ENCODE data around the gene ZBTB9.

ZBTB9 gene

DNA sequence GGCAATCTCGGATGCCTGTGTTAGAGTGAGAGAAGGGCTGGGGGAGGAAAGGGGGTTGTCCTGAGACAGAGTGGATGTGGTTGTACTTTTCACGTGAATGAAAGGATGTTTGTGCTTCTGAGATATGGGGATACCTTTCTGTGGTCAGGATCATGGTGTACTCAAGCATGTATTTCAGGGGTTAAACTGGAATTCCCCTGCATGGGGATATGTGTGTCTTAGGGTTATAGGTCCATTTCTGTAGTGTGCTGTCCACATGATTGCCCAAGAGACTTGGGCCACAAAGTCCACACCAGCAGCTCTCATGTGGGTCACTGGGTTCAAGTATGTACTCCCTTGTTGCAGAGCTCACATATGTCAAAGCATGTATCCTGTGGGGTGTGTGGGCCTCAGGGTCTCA lies 24.0 kb upstream of the ZBTB9 start:
- Histone ChIP-seq H3K4me1 (ENCODE audit: low read depth, poor library complexity, severe bottlenecking) (peaks cover 34% of the 10 kb centered on the region), H3K4me2 (peak overlapping the region; percentile 11; the same call in 1 of the 2 replicates), H3K79me2 (ENCODE audit: insufficient read depth, low read depth) (no peaks in the 10 kb centered on the region), H3K27ac (no peak overlapping the region), H3K4me3 (IDR thresholded peaks at IDR 0.05; ENCODE audit: insufficient read depth, low read depth, low read length) (no peak overlapping the region), H2AFZ (ENCODE audit: low read depth) (no peak overlapping the region), H3K36me3 (ENCODE audit: insufficient read depth) (no peaks in the 10 kb centered on the region), H3K27me3 (ENCODE audit: insufficient read depth, low read depth) (no peaks in the 10 kb centered on the region), H3K9ac (no peak overlapping the region), H4K20me1 (ENCODE audit: insufficient read depth) (no peaks in the 10 kb centered on the region)
- TF ChIP-seq, protein P1, sequence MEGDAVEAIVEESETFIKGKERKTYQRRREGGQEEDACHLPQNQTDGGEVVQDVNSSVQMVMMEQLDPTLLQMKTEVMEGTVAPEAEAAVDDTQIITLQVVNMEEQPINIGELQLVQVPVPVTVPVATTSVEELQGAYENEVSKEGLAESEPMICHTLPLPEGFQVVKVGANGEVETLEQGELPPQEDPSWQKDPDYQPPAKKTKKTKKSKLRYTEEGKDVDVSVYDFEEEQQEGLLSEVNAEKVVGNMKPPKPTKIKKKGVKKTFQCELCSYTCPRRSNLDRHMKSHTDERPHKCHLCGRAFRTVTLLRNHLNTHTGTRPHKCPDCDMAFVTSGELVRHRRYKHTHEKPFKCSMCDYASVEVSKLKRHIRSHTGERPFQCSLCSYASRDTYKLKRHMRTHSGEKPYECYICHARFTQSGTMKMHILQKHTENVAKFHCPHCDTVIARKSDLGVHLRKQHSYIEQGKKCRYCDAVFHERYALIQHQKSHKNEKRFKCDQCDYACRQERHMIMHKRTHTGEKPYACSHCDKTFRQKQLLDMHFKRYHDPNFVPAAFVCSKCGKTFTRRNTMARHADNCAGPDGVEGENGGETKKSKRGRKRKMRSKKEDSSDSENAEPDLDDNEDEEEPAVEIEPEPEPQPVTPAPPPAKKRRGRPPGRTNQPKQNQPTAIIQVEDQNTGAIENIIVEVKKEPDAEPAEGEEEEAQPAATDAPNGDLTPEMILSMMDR (conservative IDR thresholded peaks at IDR 0.05; ENCODE audit: low read depth, low read length), result no peak

DNA sequence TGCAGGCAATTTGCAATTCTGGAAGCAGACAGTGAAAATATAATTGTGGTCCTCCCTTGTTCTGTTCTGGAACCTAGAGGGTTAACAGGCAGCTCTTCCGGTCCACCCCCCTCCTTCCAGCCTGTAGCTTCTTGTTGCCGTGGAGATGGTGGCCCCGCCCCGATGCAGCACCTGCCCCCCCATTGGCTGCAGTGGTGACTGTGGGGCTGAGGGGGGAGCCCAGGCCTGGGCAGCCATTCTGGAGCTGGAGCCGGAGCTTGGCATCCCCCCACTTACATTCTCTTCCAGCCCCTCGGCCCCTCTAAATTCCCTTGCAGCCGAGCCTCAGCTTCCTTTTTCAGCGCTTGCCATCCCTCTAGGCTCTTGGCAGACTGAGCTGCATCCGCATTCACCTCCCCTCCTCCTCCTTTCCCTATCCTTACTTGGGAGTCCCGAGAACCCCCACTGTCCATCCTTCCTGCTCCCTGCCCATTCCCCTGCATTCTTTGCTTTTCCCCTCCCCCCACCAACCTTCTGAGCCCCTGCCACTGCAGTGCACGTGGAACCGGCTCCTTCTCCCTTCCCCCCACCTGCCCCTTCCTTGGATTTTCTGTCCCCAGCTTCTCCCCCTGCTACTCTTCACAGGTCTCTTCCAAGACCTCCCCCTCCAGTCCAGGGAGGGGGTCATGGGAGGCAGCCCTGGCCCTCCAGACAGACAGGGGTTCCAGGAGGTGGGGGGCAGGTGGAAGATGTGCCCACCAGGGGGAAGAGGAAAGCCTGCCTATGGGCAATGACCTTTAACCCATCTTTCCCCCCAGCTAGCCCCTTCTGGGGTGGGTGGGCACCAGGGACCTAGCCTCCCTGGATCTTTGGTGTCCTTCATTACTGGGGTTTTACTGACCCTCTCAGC lies 23.1 kb upstream of the ZBTB9 start:
- H3K4me2 ChIP-seq, result peak overlapping the region; percentile 11; the same call in 1 of the 2 replicates
- H3K36me3 ChIP-seq (ENCODE audit: insufficient read depth), result no peaks in the 10 kb centered on the region
- H3K27me3 ChIP-seq (ENCODE audit: insufficient read depth, low read depth), result no peaks in the 10 kb centered on the region
- TF ChIP-seq, protein P1 (conservative IDR thresholded peaks at IDR 0.05; ENCODE audit: low read depth, low read length), result no peak
- H3K27ac ChIP-seq, result no peak overlapping the region
- H4K20me1 ChIP-seq (ENCODE audit: insufficient read depth), result no peaks in the 10 kb centered on the region
- H2AFZ ChIP-seq (ENCODE audit: low read depth), result no peak overlapping the region
- no peak overlapping the region for H3K9ac ChIP-seq
- peaks cover 34% of the 10 kb centered on the region for H3K4me1 ChIP-seq (ENCODE audit: low read depth, poor library complexity, severe bottlenecking)
- H3K79me2 ChIP-seq (ENCODE audit: insufficient read depth, low read depth), result no peaks in the 10 kb centered on the region
- H3K4me3 ChIP-seq (IDR thresholded peaks at IDR 0.05; ENCODE audit: insufficient read depth, low read depth, low read length), result no peak overlapping the region

DNA sequence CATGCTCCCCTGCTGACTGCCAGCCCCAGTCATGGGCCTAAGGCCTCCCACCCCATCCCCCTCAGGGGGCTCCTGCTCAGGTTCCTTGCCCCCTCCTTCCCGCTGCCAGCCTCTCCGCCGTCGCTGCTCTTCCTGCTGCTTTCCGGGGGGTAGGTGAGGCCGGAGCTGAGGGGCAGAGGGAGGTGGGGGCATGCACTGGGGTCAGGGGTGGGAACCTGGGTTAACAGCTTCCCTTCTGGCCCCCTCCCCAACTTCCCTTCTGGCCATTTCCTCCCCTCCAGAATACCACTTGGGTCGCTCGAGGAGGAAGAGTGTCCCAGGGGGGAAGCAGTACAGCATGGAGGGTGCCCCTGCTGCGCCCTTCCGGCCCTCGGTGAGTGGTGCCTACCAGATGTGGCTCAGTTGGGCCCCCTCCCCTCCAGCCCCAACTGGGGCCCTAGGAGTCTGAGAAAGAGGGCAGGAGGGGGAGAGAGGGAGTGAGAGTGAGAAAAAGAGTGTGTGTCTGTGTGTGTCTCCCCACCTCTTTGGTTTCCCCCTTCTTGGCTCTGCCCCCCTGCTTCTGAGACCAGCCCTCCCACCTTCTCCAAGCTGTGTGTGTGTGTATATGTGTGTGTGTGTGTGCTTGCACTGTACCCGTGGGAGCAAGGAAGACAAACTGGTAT lies 22.4 kb upstream of the ZBTB9 start:
- H3K27ac ChIP-seq, result no peak overlapping the region
- H3K4me2 ChIP-seq, result no peak overlapping the region
- H4K20me1 ChIP-seq (ENCODE audit: insufficient read depth), result no peaks in the 10 kb centered on the region
- H3K9ac ChIP-seq, result no peak overlapping the region
- H3K4me3 ChIP-seq (IDR thresholded peaks at IDR 0.05; ENCODE audit: insufficient read depth, low read depth, low read length), result no peak overlapping the region
- peaks cover 30% of the 10 kb centered on the region for H3K4me1 ChIP-seq (ENCODE audit: low read depth, poor library complexity, severe bottlenecking)
- no peaks in the 10 kb centered on the region for H3K27me3 ChIP-seq (ENCODE audit: insufficient read depth, low read depth)
- TF ChIP-seq, protein P1 (conservative IDR thresholded peaks at IDR 0.05; ENCODE audit: low read depth, low read length), result no peak
- no peaks in the 10 kb centered on the region for H3K36me3 ChIP-seq (ENCODE audit: insufficient read depth)
- no peak overlapping the region for H2AFZ ChIP-seq (ENCODE audit: low read depth)
- H3K79me2 ChIP-seq (ENCODE audit: insufficient read depth, low read depth), result no peaks in the 10 kb centered on the region

GRCh38 chr6:33432546-33432945 lies 21.8 kb upstream of the ZBTB9 start:
- Histone ChIP-seq H4K20me1 (ENCODE audit: insufficient read depth) (no peaks in the 10 kb centered on the region), H3K4me3 (IDR thresholded peaks at IDR 0.05; ENCODE audit: insufficient read depth, low read depth, low read length) (no peak overlapping the region), H3K36me3 (ENCODE audit: insufficient read depth) (no peaks in the 10 kb centered on the region), H2AFZ (ENCODE audit: low read depth) (no peak overlapping the region), H3K27me3 (ENCODE audit: insufficient read depth, low read depth) (no peaks in the 10 kb centered on the region), H3K4me1 (ENCODE audit: low read depth, poor library complexity, severe bottlenecking) (peaks cover 26% of the 10 kb centered on the region), H3K9ac (no peak overlapping the region), H3K4me2 (no peak overlapping the region), H3K27ac (no peak overlapping the region), H3K79me2 (ENCODE audit: insufficient read depth, low read depth) (no peaks in the 10 kb centered on the region)
- TF ChIP-seq, protein P1 (conservative IDR thresholded peaks at IDR 0.05; ENCODE audit: low read depth, low read length), result no peak

Data from KMS-11 (cell line).